ENCODE measurements around the gene NMU.

GRCh38 chr4:55613621-55614020 is 22.5 kb downstream of the NMU start:
- TF ChIP-seq CTCF (conservative IDR thresholded peaks at IDR 0.05) (no peak), ZFX (IDR thresholded peaks at IDR 0.05) (no peak)

Measured in C4-2B (cell line).